ENCODE measurements around the gene CCDC180.
A peak's percentile ranks its signal among the peaks of the same experiment; 100 is the strongest.
"Not testable (repeated sequence)": the region's sequence is repeated elsewhere in the genome, so short reads cannot be mapped to it uniquely, and the experiment has no call there.

CCDC180 gene

GRCh38 chr9:97307500-97308163 lies at the start of gene CCDC180:
TSS of gene CCDC180 (plus strand) at chr9:97307659. CDS start at chr9:97308064, 405 bp downstream.
- H3K9me3 ChIP-seq (ENCODE audit: control insufficient read depth, insufficient read depth, low read depth, low read length): peaks cover 3% of the 10 kb centered on the region; the same call in 1 of the 2 replicates
- H3K27me3 ChIP-seq (ENCODE audit: control insufficient read depth, insufficient read depth, low read length): peaks cover 4% of the 10 kb centered on the region; the same call in 1 of the 2 replicates
- no peak within 1 kb of the TSS for H3K27ac ChIP-seq (ENCODE audit: low read depth, low read length)
- H3K4me1 ChIP-seq (ENCODE audit: control insufficient read depth, insufficient read depth, low read length): peaks cover 16% of the 10 kb centered on the region
- peaks cover 3% of the 10 kb centered on the region; the same call in 1 of the 2 replicates for H3K36me3 ChIP-seq (ENCODE audit: control insufficient read depth, insufficient read depth, low read length)
- H3K9ac ChIP-seq (ENCODE audit: low read length): no peak within 1 kb of the TSS
- peak within 1 kb of the TSS; percentile 51 for H3K4me3 ChIP-seq (ENCODE audit: low read depth, low read length)

GRCh38 chr9:97259834-97260514 lies 47.5 kb upstream of the CCDC180 start:
- not testable (repeated sequence) for H3K27me3 ChIP-seq (ENCODE audit: control insufficient read depth, insufficient read depth, low read length); H3K4me1 ChIP-seq (ENCODE audit: control insufficient read depth, insufficient read depth, low read length); H3K36me3 ChIP-seq (ENCODE audit: control insufficient read depth, insufficient read depth, low read length); H3K9ac ChIP-seq (ENCODE audit: low read length); H3K4me3 ChIP-seq (ENCODE audit: low read depth, low read length); H3K9me3 ChIP-seq (ENCODE audit: control insufficient read depth, insufficient read depth, low read depth, low read length); H3K27ac ChIP-seq (ENCODE audit: low read depth, low read length)

GRCh38 chr9:97271292-97271691 lies 36.2 kb upstream of the CCDC180 start:
- peak overlapping the region; percentile 41; the same call in 1 of the 2 replicates for H3K4me3 ChIP-seq (ENCODE audit: low read depth, low read length)
- H3K9ac ChIP-seq (ENCODE audit: low read length): peak overlapping the region; percentile 47
- no peaks in the 10 kb centered on the region for H3K36me3 ChIP-seq (ENCODE audit: control insufficient read depth, insufficient read depth, low read length)
- H3K9me3 ChIP-seq (ENCODE audit: control insufficient read depth, insufficient read depth, low read depth, low read length): no peaks in the 10 kb centered on the region
- no peaks in the 10 kb centered on the region for H3K27me3 ChIP-seq (ENCODE audit: control insufficient read depth, insufficient read depth, low read length)
- peak overlapping the region; percentile 63; the same call in 1 of the 2 replicates for H3K27ac ChIP-seq (ENCODE audit: low read depth, low read length)
- peaks cover 13% of the 10 kb centered on the region for H3K4me1 ChIP-seq (ENCODE audit: control insufficient read depth, insufficient read depth, low read length)

- no peaks in the 10 kb centered on the region for H3K9me3 ChIP-seq (ENCODE audit: control insufficient read depth, insufficient read depth, low read depth, low read length)
- no peaks in the 10 kb centered on the region for H3K36me3 ChIP-seq (ENCODE audit: control insufficient read depth, insufficient read depth, low read length)
- no peak overlapping the region for H3K4me3 ChIP-seq (ENCODE audit: low read depth, low read length)
- peaks cover 21% of the 10 kb centered on the region for H3K4me1 ChIP-seq (ENCODE audit: control insufficient read depth, insufficient read depth, low read length)
- H3K27me3 ChIP-seq (ENCODE audit: control insufficient read depth, insufficient read depth, low read length): no peaks in the 10 kb centered on the region
- H3K27ac ChIP-seq (ENCODE audit: low read depth, low read length): no peak overlapping the region
- no peak overlapping the region for H3K9ac ChIP-seq (ENCODE audit: low read length)
Measured at GRCh38 chr9:97272072-97272471, 35.4 kb upstream of the CCDC180 start.

GRCh38 chr9:97276310-97276852 lies 31.1 kb upstream of the CCDC180 start:
- peaks cover 25% of the 10 kb centered on the region for H3K4me1 ChIP-seq (ENCODE audit: control insufficient read depth, insufficient read depth, low read length)
- no peak overlapping the region for H3K27ac ChIP-seq (ENCODE audit: low read depth, low read length)
- H3K27me3 ChIP-seq (ENCODE audit: control insufficient read depth, insufficient read depth, low read length): no peaks in the 10 kb centered on the region
- no peak overlapping the region for H3K9ac ChIP-seq (ENCODE audit: low read length)
- no peaks in the 10 kb centered on the region for H3K9me3 ChIP-seq (ENCODE audit: control insufficient read depth, insufficient read depth, low read depth, low read length)
- H3K4me3 ChIP-seq (ENCODE audit: low read depth, low read length): no peak overlapping the region
- H3K36me3 ChIP-seq (ENCODE audit: control insufficient read depth, insufficient read depth, low read length): peaks cover 32% of the 10 kb centered on the region

GRCh38 chr9:97277953-97278352 lies 29.5 kb upstream of the CCDC180 start:
- Histone ChIP-seq H3K36me3 (ENCODE audit: control insufficient read depth, insufficient read depth, low read length) (peaks cover 41% of the 10 kb centered on the region), H3K9ac (ENCODE audit: low read length) (no peak overlapping the region)

GRCh38 chr9:97280755-97281330 lies 26.6 kb upstream of the CCDC180 start:
- Histone ChIP-seq H3K27ac (ENCODE audit: low read depth, low read length) (no peak overlapping the region), H3K36me3 (ENCODE audit: control insufficient read depth, insufficient read depth, low read length) (peaks cover 61% of the 10 kb centered on the region), H3K9me3 (ENCODE audit: control insufficient read depth, insufficient read depth, low read depth, low read length) (0 out of 2 replicates have a peak, but pooled peaks cover 6% of the 10 kb centered on the region), H3K9ac (ENCODE audit: low read length) (no peak overlapping the region), H3K27me3 (ENCODE audit: control insufficient read depth, insufficient read depth, low read length) (no peaks in the 10 kb centered on the region), H3K4me3 (ENCODE audit: low read depth, low read length) (no peak overlapping the region), H3K4me1 (ENCODE audit: control insufficient read depth, insufficient read depth, low read length) (peaks cover 16% of the 10 kb centered on the region)

More at GRCh38 chr9:97277953-97278352, 29.5 kb upstream of the CCDC180 start:
- Histone ChIP-seq H3K9me3 (ENCODE audit: control insufficient read depth, insufficient read depth, low read depth, low read length) (no peaks in the 10 kb centered on the region), H3K4me3 (ENCODE audit: low read depth, low read length) (no peak overlapping the region), H3K27ac (ENCODE audit: low read depth, low read length) (no peak overlapping the region), H3K4me1 (ENCODE audit: control insufficient read depth, insufficient read depth, low read length) (peaks cover 16% of the 10 kb centered on the region), H3K27me3 (ENCODE audit: control insufficient read depth, insufficient read depth, low read length) (no peaks in the 10 kb centered on the region)

GRCh38 chr9:97283768-97284167 lies 23.7 kb upstream of the CCDC180 start:
- H3K4me3 ChIP-seq (ENCODE audit: low read depth, low read length): no peak overlapping the region
- H3K9me3 ChIP-seq (ENCODE audit: control insufficient read depth, insufficient read depth, low read depth, low read length): 0 out of 2 replicates have a peak, but pooled peaks cover 6% of the 10 kb centered on the region
- H3K4me1 ChIP-seq (ENCODE audit: control insufficient read depth, insufficient read depth, low read length): no peaks in the 10 kb centered on the region
- H3K9ac ChIP-seq (ENCODE audit: low read length): no peak overlapping the region
- no peak overlapping the region for H3K27ac ChIP-seq (ENCODE audit: low read depth, low read length)
- peaks cover 59% of the 10 kb centered on the region for H3K36me3 ChIP-seq (ENCODE audit: control insufficient read depth, insufficient read depth, low read length)
- H3K27me3 ChIP-seq (ENCODE audit: control insufficient read depth, insufficient read depth, low read length): no peaks in the 10 kb centered on the region

GRCh38 chr9:97284798-97285197 lies 22.7 kb upstream of the CCDC180 start:
- H3K4me1 ChIP-seq (ENCODE audit: control insufficient read depth, insufficient read depth, low read length): no peaks in the 10 kb centered on the region
- H3K27me3 ChIP-seq (ENCODE audit: control insufficient read depth, insufficient read depth, low read length): no peaks in the 10 kb centered on the region
- no peak overlapping the region for H3K9ac ChIP-seq (ENCODE audit: low read length)
- H3K27ac ChIP-seq (ENCODE audit: low read depth, low read length): no peak overlapping the region
- 0 out of 2 replicates have a peak, but pooled peaks cover 6% of the 10 kb centered on the region for H3K9me3 ChIP-seq (ENCODE audit: control insufficient read depth, insufficient read depth, low read depth, low read length)
- peaks cover 62% of the 10 kb centered on the region for H3K36me3 ChIP-seq (ENCODE audit: control insufficient read depth, insufficient read depth, low read length)
- H3K4me3 ChIP-seq (ENCODE audit: low read depth, low read length): no peak overlapping the region

GRCh38 chr9:97292200-97292599 lies 15.3 kb upstream of the CCDC180 start:
- H3K4me1 ChIP-seq (ENCODE audit: control insufficient read depth, insufficient read depth, low read length): peaks cover 8% of the 10 kb centered on the region
- H3K9me3 ChIP-seq (ENCODE audit: control insufficient read depth, insufficient read depth, low read depth, low read length): peaks cover under 1% of the 10 kb centered on the region; the same call in 1 of the 2 replicates
- no peaks in the 10 kb centered on the region for H3K27me3 ChIP-seq (ENCODE audit: control insufficient read depth, insufficient read depth, low read length)
- no peak overlapping the region for H3K4me3 ChIP-seq (ENCODE audit: low read depth, low read length)
- H3K9ac ChIP-seq (ENCODE audit: low read length): no peak overlapping the region
- H3K36me3 ChIP-seq (ENCODE audit: control insufficient read depth, insufficient read depth, low read length): peaks cover 56% of the 10 kb centered on the region
- no peak overlapping the region for H3K27ac ChIP-seq (ENCODE audit: low read depth, low read length)

All from HUES6 (cell line).